Adipose tissue (tissue), 3 donors: ENCODE measurements around the gene CEP192. TPM values are rescaled to one million over a fixed set of nuclear protein-coding genes. Genes with fewer than 3 reads are reported as not detected.
A peak's percentile ranks its signal among the peaks of the same experiment; 100 is the strongest.

Experiments used
- H3K27ac ChIP-seq: one replicate; pipeline ENCODE4 v1.5.1; 2013; ENCODE audit warnings: low read depth, low read length
- WGBS, 3 donors: extraction: QIAGEN DNeasy Blood & Tissue Kit; methylation state at CpG; one replicate each; pipeline ENCODE4 v1.1.7; 2013; 5-methylcytosine and 5-hydroxymethylcytosine counted together
- polyA plus RNA-seq, 3 donors: library from polyadenylated mRNA; stranded (reverse); fragments of 200-250 nt; gene quantifications; one replicate each; pipeline ENCODE4 v1.2.3, GENCODE V29; 2013
- donor health status: healthy with polysubstance abuse.
- donor health status: Bipolar disorder and iron deficiency.
- donor health status: healthy.

Gene CEP192, protein sequence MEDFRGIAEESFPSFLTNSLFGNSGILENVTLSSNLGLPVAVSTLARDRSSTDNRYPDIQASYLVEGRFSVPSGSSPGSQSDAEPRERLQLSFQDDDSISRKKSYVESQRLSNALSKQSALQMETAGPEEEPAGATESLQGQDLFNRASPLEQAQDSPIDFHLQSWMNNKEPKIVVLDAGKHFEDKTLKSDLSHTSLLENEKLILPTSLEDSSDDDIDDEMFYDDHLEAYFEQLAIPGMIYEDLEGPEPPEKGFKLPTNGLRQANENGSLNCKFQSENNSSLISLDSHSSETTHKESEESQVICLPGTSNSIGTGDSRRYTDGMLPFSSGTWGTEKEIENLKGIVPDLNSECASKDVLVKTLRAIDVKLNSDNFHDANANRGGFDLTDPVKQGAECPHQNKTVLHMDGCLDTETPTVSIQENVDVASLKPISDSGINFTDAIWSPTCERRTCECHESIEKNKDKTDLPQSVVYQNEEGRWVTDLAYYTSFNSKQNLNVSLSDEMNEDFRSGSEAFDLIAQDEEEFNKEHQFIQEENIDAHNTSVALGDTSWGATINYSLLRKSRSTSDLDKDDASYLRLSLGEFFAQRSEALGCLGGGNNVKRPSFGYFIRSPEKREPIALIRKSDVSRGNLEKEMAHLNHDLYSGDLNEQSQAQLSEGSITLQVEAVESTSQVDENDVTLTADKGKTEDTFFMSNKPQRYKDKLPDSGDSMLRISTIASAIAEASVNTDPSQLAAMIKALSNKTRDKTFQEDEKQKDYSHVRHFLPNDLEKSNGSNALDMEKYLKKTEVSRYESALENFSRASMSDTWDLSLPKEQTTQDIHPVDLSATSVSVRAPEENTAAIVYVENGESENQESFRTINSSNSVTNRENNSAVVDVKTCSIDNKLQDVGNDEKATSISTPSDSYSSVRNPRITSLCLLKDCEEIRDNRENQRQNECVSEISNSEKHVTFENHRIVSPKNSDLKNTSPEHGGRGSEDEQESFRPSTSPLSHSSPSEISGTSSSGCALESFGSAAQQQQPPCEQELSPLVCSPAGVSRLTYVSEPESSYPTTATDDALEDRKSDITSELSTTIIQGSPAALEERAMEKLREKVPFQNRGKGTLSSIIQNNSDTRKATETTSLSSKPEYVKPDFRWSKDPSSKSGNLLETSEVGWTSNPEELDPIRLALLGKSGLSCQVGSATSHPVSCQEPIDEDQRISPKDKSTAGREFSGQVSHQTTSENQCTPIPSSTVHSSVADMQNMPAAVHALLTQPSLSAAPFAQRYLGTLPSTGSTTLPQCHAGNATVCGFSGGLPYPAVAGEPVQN (N-terminal part only)
- 1 to 10 TPM; 6.2 to 8.9 (median 6.5) TPM for polyA plus RNA-seq

DNA sequence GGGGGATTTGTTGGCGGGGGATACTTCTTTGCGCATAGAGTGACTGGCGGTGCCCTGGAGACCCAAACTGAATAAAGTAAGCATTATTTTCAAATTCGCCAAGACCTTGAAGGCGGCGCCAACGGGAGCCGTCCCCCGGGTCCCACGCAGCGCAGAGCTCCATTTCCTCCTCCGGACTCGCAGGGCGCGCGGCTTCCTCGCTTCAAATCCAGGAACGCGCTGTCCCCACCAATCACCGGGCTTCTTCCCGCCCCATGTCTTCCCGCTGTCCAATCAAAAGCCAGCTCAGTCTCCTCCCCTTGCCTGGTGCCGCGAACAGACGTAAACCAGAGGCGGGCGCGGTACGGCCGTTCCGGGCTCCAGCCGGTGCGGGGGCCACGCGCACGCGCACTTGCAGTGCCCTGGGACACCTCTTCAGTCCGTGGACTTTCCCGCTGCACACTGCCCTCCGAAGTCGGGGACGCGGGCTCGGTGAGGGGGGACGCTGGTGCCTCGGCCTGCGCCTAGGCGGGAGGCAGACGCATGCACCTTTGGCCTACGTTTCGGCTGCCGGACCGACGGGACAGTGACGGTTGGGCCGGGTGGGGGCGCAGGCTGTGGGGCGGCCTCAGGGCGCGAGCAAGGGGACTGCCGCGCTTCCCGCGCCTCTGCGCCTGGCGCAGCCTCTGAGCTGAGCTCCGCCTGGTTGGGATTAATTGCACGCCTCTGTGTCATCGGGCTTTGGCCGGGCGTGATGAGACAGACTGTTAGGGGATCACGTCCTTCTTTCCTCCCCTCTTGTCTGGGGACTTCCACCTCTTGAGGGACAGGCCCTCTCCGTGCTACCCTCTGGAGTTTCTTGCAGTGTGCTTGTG, at the start of gene CEP192:
Gene CEP192 (plus strand): TSS at position 396 of the 854 bp plus-strand sequence. CDS start 8,063 bp downstream, outside the sequence.
- H3K27ac ChIP-seq, result no peak within 1 kb of the TSS
- 0% methylated on average over 71 to 73 of the region's 73 CpGs for WGBS, 3 donors

DNA sequence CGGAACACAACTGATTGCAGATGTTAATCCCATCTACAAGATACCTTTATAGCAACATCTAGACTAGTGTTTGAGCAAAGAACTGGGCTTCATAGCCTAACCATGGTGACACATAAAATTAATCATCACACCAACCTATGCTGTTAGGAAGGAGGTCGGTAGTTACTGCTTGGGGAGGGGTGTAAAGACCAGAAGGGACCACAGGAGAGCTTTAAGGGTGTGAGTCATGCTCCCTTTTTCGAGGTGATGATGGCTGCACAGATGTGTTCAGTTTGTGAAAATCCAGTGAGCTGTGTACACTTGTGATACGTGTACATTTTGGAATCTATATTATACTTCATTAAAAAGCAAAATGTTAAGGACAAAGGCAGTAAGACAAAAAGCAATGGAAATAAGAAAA, 47.9 kb upstream of the CEP192 start:
- WGBS, 3 donors, result 76 to 78% (median 77%) methylated on average over 4 of the region's 4 CpGs
- H3K27ac ChIP-seq, result no peak overlapping the region

- no peak overlapping the region for H3K27ac ChIP-seq
- 24 to 38% (median 37%) methylated on average over 4 of the region's 4 CpGs for WGBS, 3 donors
Observed at GRCh38 chr18:12944709-12945108, 46.5 kb upstream of the CEP192 start.

DNA sequence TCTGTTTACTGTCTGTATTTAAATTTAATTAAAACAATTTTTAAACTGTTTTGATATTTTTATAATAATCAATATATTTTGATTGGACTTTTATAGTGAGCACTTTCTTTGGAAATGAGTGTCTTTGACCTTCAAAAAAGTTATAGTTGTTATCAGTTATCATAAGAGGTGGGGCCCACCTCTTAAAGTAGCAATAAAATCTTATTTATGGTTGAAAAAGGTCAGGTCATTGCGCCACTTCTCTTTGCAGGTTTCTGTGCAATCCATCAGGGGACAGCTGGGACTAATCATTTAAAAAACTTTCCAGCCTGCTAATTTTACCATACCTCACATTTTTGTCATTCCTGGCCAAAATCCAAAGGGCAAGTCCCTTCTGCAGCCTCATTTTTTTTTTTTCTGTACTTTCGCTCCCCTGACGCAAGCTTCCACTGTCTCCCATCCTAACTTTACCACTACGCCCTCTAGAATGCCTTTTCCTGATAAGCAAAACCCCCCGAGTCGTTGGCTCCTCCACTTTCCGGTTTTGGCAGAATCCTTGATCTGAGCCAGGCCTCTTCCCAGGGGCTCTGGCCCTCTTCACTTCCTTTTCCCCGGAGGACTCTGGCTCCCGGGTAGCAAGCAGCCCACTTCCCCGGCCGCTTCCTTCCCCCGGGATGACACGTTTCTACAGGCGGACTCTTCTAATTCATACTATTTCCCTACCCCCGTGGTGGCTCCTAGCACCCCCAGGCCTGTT, 44.4 kb upstream of the CEP192 start:
- peak overlapping the region; percentile 48 for H3K27ac ChIP-seq
- 2 to 4% (median 3%) methylated on average over 15 of the region's 15 CpGs for WGBS, 3 donors

DNA sequence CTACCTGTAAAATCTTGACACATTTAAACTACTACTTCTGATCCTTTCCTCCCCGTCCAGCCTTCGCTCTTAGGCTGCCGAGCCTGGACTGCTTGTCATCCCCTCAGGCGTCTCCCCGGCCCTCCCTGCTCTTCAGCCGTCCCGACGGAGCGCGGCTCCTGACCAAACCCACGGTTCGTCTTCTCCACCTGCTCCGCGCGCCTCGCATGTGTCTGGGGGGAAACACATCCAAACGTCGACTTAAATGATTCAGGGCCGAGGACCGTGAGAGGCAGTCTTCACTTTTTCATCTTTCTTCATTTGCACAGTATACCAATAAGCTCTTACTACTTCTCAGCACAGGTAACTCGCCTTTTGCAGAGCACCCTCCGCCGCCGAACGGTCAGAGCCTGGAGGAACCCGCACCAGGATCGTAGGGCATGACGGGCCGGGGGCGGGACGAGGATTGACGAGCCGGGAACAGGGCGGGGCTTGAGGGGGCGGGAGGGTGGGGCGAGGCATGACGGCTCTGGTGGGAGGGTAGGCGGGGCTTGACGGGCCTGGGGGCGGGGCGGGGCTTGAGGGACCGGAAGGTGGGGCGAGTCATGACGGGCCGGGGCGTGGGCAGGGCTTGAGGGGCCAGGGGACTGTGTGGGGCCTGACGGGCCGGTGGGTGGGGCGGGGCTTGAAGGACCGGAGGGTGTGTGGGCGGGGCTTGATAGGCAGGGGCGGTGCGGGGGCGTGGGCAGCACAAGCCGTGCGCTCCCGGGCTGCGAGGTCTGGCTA, 43.7 kb upstream of the CEP192 start, which contains the start of gene SEH1L:
Gene SEH1L (plus strand): TSS at position 727 of the 765 bp plus-strand sequence. CDS start 111 bp downstream, outside the sequence.
- 0 to 1% (median 1%) methylated on average over 45 to 57 of the region's 58 CpGs for WGBS, 3 donors

DNA sequence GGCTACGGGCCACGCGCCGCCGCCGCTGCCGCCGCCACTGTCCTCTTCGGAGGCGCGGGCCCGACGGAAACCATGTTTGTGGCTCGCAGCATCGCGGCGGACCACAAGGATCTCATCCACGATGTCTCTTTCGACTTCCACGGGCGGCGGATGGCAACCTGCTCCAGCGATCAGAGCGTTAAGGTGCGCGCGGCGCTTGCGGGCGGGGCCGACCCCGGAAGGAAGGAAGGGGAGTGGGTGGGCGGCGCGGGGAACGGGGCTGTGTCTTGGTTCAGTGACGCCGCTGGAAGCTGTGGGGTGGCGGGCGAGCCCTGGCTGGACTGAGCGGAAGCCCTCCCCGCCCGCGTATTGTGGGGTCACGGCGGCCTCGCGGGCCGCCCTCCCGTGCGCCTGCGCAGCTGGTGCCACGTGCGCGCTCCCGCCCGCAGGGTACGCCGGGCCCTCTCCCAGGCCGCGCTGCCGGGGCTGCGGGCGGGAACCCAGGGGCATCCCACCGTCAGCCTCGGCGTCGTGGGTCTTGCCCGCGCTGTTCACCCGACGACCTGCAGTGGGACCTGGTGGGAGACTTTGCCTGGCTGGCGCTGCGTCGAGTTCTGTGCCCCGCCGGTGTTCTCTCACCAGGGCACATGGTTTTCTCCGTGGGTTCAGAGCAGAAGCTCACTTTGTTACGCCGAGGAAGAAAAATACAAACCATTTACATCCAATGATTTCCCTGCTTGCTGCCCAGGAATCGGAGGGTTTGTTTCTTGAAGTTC, 42.9 kb upstream of the CEP192 start:
- WGBS, 3 donors, result 1 to 2% (median 1%) methylated on average over 60 to 81 of the region's 81 CpGs
- H3K27ac ChIP-seq, result peak overlapping the region; percentile 81

More for the DNA sequence above, 43.7 kb upstream of the CEP192 start, which contains the start of gene SEH1L:
- peak within 1 kb of the TSS; percentile 81 for H3K27ac ChIP-seq

DNA sequence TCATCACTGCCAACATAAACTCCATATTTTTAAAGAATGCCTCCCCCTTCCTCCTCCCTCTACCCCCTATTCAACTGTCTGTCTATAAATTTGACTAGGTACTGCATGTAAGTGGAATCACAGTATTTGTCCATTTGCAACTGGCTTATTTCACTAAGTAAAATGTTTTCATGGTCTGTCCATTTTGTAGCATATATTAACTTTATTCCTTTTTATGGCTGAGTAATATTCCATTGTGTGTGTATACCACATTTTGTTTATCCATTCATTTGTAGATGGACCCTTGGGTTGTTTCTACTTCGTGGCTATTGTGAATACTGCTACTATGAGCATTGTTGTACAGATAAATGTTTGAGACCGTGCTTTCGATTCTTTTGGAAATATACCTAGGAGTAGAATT, 32.7 kb upstream of the CEP192 start:
- no peak overlapping the region for H3K27ac ChIP-seq
- WGBS, 3 donors, result 97 to 99% (median 99%) methylated on average over 3 of the region's 3 CpGs

- H3K27ac ChIP-seq, result no peak overlapping the region
- WGBS, 3 donors, result 80 to 83% (median 81%) methylated on average over 2 of the region's 2 CpGs
Observed at GRCh38 chr18:12960395-12960794, 30.8 kb upstream of the CEP192 start.

- WGBS, 3 donors, result 57 to 67% (median 64%) methylated on average over 6 of the region's 6 CpGs
Observed at GRCh38 chr18:12960853-12961397, 30.2 kb upstream of the CEP192 start.

GRCh38 chr18:12963069-12963468, 28.1 kb upstream of the CEP192 start:
- WGBS, 3 donors, result 65 to 98% (median 90%) methylated on average over 1 of the region's 1 CpG
- no peak overlapping the region for H3K27ac ChIP-seq

More at GRCh38 chr18:12960853-12961397, 30.2 kb upstream of the CEP192 start:
- no peak overlapping the region for H3K27ac ChIP-seq

DNA sequence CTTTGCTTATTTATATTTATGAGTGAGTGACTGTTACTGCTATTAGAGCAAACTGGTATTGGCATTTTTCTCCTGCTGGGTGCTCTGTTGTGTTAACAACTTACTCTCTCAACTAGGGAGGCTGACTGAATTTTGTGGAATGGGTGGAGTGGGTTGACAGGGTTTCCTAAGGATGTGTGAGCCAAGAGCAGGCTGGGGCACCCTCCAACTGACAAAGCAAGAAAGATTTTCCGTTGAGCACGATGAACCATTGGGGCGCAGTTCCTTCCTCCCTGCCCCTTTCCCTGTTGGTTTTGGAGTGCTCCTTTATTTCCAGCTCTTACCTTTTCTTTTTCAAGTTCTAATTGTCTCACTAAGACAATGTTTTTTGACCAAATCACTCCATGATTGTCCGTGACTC, 23.0 kb upstream of the CEP192 start:
- H3K27ac ChIP-seq, result no peak overlapping the region
- WGBS, 3 donors, result 78 to 98% (median 79%) methylated on average over 4 of the region's 4 CpGs

- WGBS, 3 donors, result 93 to 95% (median 94%) methylated on average over 6 of the region's 6 CpGs
- H3K27ac ChIP-seq, result no peak overlapping the region
Observed at GRCh38 chr18:12968619-12969018, 22.5 kb upstream of the CEP192 start.

GRCh38 chr18:12973562-12974213, 17.5 kb upstream of the CEP192 start:
- WGBS, 3 donors, result 84 to 96% (median 90%) methylated on average over 4 of the region's 4 CpGs
- H3K27ac ChIP-seq, result no peak overlapping the region

GRCh38 chr18:12975488-12975887, 15.7 kb upstream of the CEP192 start:
- no peak overlapping the region for H3K27ac ChIP-seq
- 96 to 98% (median 98%) methylated on average over 6 of the region's 6 CpGs for WGBS, 3 donors

DNA sequence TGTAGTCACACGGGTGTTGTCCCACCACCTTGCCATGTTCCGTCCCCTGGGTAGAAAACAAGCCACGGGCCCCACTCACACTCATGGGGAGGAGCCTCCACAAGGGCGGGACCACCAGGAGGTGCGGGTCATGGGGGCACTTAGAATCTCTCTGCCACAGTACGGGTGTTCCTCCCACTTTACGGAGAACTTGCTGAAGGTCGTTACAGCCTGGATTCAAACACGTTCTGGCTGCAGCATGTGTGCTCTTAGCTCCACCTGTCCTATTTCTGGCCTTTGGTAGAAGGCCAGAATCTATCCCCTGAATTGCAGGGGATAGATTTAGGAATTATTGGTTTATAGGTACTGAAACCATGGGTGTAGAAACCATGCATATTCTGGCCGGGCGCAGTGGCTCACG, 14.9 kb upstream of the CEP192 start:
- 82 to 94% (median 85%) methylated on average over 12 of the region's 12 CpGs for WGBS, 3 donors
- no peak overlapping the region for H3K27ac ChIP-seq
